Measurements from ENCODE around the gene GJA9. TPM values are rescaled to one million over a fixed set of nuclear protein-coding genes. Genes with fewer than 3 reads are reported as not detected.
A peak's percentile ranks its signal among the peaks of the same experiment; 100 is the strongest.
"Not testable (repeated sequence)": the region's sequence is repeated elsewhere in the genome, so short reads cannot be mapped to it uniquely, and the experiment has no call there.

GJA9 gene
- total RNA-seq, 4 donors from 2014 or later: not detected

DNA sequence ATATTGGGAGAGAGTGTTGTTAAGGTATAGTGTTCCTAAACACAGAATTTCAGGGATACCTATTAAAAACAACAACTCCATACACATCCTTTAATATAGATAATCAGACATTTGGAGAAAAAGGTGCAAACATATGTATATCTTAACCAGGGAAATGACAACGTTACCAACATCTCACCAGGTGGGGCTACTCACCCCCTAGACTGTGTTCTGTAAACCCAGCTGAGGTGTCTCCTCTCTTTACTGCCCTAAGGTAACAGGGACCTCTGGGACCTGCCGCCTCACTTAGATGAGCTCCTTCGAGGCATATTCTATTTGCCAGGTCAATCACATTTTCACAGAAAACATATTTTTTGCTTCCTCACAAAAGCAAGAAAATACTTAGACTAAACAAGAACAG is 35.2 kb downstream of the GJA9 start:
- TF ChIP-seq, protein P1, sequence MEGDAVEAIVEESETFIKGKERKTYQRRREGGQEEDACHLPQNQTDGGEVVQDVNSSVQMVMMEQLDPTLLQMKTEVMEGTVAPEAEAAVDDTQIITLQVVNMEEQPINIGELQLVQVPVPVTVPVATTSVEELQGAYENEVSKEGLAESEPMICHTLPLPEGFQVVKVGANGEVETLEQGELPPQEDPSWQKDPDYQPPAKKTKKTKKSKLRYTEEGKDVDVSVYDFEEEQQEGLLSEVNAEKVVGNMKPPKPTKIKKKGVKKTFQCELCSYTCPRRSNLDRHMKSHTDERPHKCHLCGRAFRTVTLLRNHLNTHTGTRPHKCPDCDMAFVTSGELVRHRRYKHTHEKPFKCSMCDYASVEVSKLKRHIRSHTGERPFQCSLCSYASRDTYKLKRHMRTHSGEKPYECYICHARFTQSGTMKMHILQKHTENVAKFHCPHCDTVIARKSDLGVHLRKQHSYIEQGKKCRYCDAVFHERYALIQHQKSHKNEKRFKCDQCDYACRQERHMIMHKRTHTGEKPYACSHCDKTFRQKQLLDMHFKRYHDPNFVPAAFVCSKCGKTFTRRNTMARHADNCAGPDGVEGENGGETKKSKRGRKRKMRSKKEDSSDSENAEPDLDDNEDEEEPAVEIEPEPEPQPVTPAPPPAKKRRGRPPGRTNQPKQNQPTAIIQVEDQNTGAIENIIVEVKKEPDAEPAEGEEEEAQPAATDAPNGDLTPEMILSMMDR (IDR thresholded peaks at IDR 0.05): no peak
- no peak for TF ChIP-seq POLR2A (IDR thresholded peaks at IDR 0.05)
- H3K4me3 ChIP-seq: no peak overlapping the region
- H3K9me3 ChIP-seq: no peaks in the 10 kb centered on the region
- H3K27ac ChIP-seq: no peak overlapping the region
- H3K27me3 ChIP-seq: no peaks in the 10 kb centered on the region
- H3K36me3 ChIP-seq: peaks cover 0 to 95% (median 0%) of the 10 kb centered on the region in 3 donors
- no peak for DNase-seq
- H3K4me1 ChIP-seq: peaks cover 0 to 3% (median 0%) of the 10 kb centered on the region in 4 donors

DNA sequence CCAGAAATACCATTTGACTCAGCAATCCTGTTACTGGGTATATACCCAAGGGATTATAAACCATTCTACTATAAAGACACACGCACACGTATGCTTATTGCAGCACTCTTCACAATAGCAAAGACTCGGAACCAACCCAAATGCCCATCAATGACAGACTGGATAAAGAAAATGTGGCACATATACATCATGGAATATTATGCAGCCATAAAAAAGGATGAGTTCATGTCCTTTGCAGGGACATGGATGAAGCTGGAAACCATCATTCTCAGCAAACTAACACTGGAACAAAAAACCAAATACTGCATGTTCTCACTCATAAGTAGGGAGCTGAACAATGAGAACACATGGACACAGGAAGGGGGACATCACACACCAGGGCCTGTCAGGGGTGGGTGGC is 36.3 kb downstream of the GJA9 start:
- peaks cover 0 to 93% (median 0%) of the 10 kb centered on the region in 3 donors for H3K36me3 ChIP-seq
- H3K27me3 ChIP-seq, H3K4me1 ChIP-seq: not testable (repeated sequence)

DNA sequence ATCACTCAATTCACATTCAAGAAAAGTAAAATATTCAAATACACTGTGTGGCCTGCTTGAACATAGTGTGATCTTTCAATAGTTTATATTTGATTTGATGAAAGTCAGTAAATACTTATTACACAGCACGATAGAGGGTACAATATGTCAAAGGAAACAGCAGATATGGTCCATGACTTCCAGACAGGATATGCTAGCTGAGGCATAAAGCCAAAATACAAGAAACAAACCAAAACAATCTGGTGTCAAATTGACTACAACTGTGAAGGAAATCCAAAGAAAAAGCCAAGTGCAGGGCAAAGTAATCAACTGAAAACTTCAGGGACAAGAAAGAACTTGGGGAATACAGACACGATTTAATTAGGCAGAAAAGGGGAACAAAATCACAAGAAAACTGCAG is 41.1 kb downstream of the GJA9 start:
- Histone ChIP-seq H3K27ac (no peak overlapping the region), H3K36me3 (peaks cover 0 to 67% (median 0%) of the 10 kb centered on the region in 3 donors), H3K9me3 (no peaks in the 10 kb centered on the region), H3K4me3 (no peak overlapping the region), H3K4me1 (no peaks in the 10 kb centered on the region), H3K27me3 (no peaks in the 10 kb centered on the region)
- DNase-seq: no peak
- TF ChIP-seq, protein P1 (IDR thresholded peaks at IDR 0.05): no peak
- no peak for TF ChIP-seq POLR2A (IDR thresholded peaks at IDR 0.05)

More for the DNA sequence above, 36.3 kb downstream of the GJA9 start:
- DNase-seq, H3K9me3 ChIP-seq, H3K4me3 ChIP-seq, H3K27ac ChIP-seq: not testable (repeated sequence)

DNA sequence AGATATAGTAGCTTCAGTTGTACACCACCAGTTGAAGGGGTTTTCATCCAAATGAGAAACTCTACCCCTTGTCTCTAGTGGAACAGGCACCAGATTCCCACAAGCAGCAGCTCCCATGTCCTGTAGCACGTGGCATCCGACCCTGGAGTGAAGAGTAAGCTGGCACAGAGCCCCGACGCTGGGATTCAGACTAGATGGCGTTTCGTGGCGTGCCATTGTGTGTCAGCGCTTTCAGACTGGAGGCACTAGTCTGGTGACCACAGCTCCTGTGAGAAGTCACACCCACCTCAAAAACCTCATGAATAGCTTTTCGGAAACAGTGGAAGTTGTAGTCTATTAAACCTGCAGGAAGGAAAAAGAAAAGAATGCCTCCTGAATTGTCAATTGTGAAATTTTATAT is 42.0 kb downstream of the GJA9 start:
- H3K4me3 ChIP-seq: no peak overlapping the region
- H3K9me3 ChIP-seq: no peaks in the 10 kb centered on the region
- H3K4me1 ChIP-seq: no peaks in the 10 kb centered on the region
- TF ChIP-seq, protein P1 (IDR thresholded peaks at IDR 0.05): no peak
- TF ChIP-seq POLR2A (IDR thresholded peaks at IDR 0.05): no peak
- H3K27ac ChIP-seq: no peak overlapping the region
- H3K36me3 ChIP-seq: peaks cover 0 to 57% (median 0%) of the 10 kb centered on the region in 3 donors
- no peaks in the 10 kb centered on the region for H3K27me3 ChIP-seq
- no peak for DNase-seq

DNA sequence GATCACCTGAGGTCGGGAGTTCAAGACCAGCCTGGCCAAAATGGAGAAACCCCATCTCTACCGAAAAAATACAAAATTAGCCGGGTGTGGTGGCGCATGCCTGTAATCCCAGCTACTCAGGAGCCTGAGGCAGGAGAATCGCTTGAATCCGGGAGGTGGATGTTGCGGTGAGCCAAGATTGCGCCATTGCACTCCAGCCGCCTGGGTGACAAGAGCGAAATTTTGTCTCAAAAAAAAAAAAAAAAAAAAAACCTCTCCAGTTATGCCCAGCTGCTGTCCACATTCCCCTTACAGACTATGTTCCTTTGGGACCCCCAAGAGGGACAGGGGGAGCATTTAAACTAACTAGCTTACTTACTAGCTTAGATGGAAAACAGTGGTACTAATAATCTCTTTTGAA is 45.1 kb downstream of the GJA9 start:
- H3K4me3 ChIP-seq, H3K27me3 ChIP-seq, H3K27ac ChIP-seq, H3K4me1 ChIP-seq, DNase-seq, H3K9me3 ChIP-seq: not testable (repeated sequence)
- peaks cover 0 to 29% (median 0%) of the 10 kb centered on the region in 3 donors for H3K36me3 ChIP-seq

DNA sequence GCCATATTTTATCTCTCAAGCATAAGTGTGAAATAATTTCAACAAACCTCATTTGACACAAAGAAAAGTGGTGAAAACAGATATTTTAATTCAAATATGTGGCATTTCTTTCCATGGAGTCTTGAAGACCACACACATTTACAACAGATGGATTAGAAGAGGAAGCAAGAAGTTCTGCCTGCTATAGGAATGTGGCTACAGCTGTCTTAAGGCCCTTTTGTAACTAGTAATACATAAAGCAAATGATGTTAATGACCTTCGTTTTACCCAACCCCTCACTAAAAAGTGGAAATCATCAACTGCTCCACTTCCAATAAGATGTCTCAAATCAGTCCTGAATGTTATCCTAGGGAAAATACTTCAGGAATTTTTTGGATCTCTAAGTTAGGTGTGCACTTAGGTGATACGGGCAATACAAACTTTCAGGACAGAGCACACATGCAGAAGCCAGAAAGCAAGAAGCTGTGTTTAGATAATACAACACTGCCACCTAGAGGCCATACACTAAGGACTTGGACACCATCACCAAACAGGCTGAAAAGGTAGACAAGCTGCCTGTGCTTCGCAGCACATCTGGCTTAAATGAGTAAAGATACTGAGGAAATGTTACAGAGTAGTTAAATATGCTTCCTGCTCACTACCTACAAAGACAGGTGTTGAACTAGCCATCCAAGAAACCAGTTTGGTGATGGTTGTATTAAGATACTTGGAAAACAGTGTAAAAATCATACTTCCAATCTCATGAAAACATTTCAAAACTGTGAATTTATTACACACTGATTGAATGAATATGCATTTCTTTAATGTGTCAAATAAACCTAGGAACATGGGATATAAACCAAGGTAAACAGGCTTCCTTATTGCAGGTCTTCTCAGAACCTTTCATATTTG is 46.2 kb downstream of the GJA9 start:
- no peaks in the 10 kb centered on the region for H3K27me3 ChIP-seq
- H3K4me1 ChIP-seq: no peaks in the 10 kb centered on the region
- H3K27ac ChIP-seq: no peak overlapping the region
- DNase-seq: peak in 1 of 3 donors; percentile 55
- TF ChIP-seq, protein P1 (IDR thresholded peaks at IDR 0.05): peak; percentile 64 to 84 (median 78)
- no peak for TF ChIP-seq POLR2A (IDR thresholded peaks at IDR 0.05)
- no peaks in the 10 kb centered on the region for H3K9me3 ChIP-seq
- no peak overlapping the region for H3K4me3 ChIP-seq
- peaks cover 0 to 22% (median 0%) of the 10 kb centered on the region in 3 donors for H3K36me3 ChIP-seq

All from Peyer's patch (tissue), 4 donors.